ENCODE results near the gene HMGN2.

HMGN2 gene

DNA sequence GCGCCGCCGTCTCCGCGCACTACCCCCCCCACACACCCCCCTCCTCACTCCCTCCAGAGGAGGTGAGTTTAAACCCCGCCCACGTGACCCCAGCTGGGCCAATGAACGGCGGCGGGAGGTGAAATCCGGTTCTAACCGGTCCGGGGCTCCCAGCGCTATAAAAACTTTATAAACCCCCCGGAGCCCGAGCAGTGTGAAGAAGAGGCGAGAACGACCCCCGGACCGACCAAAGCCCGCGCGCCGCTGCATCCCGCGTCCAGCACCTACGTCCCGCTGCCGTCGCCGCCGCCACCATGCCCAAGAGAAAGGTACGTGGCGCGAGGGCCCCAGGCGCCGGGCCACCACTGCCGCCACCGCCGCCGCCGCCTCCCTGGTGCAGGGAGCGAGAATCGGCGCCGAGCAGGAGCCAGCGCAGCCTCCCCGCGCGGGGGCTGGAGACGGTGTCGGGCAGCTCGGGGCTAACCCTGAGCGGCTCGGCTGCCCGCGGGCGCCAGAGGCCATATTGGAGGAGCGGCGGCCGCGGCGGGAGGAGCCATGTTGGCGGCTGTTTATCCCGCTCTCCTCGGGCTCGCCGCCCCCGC is at the start of gene HMGN2:
Gene HMGN2, plus strand, starts transcription at position 121 of the 581 bp plus-strand sequence. Its CDS starts 173 bp downstream, at position 294.
- peak; percentile 91 for DNase-seq

DNA sequence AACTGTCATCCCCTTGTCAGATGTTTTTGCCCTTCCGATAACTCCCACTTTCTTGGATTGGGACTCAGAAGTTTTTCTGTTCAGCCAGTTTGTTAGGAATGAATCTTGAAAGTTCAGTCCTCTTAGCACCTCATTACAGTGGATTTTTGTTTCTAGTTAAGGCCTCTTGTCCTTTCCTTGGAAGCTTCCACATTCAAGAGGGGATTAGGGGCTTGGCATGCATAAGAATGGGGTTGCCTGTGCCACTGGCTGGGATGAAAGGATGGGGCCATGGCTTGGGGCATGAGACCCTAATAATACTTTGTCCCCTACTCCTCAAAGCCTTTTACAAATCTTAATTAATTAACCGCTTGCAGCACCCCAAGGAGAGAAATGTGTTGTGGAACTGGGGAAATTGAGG is 42.5 kb upstream of the HMGN2 start:
- DNase-seq, result no peak

DNA sequence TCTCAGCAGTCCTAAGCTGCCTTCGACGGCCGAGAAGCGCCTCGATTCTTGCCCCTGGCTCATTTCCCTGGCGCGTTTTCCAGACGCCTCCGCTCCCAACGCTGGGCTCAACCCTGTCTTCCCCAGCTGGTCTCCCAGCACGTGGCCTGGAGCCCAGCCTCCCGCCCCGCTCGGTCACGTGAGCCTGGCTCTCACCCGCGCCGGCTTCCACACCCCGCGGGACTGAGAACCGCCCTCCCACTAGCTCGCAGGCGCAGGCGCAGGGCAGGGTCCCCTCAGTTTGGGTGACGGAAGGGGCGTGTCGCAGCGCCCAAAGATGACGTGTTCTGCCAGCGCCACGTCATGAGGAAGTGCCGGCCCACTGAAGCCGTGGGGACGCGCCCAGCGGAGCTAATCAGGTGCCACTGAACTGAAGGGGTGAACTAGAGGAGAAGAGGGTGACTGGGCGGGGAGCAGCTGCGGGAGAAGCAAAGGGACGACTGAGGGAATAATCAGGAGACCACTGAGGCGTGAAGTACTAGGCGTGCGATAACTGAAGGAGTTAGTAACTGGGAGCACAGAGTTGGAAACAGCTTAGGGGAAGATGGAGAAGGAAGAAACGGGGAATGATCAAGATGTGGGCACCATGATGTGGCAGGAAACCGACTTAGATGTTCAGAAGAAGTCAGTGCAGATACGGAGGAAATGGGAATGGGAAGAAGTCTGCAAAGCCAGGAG is 40.1 kb upstream of the HMGN2 start, which contains the start of gene DHDDS:
Gene DHDDS, plus strand, starts transcription at position 343 of the 717 bp plus-strand sequence. CDS start 625 bp downstream, outside the sequence.
- DNase-seq, result peak; percentile 99

DNA sequence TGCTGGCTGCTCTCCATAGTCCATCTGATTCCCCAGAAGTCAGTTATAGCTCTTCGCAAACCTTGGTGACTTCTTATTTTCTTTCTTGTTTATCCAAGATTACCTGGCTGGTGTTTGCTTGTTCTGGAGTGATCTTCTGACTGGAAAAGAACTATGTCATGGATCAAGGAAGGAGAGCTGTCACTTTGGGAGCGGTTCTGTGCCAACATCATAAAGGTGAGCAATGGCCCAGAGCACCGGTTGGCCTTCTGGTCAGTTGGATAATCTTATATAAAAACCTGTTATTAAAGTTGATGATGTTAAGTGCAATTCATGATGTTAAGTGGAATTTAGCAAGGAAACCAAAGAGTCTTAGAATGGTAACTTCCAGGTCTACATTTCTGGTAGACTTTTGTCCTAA is 39.4 kb upstream of the HMGN2 start:
- no peak for DNase-seq

DNA sequence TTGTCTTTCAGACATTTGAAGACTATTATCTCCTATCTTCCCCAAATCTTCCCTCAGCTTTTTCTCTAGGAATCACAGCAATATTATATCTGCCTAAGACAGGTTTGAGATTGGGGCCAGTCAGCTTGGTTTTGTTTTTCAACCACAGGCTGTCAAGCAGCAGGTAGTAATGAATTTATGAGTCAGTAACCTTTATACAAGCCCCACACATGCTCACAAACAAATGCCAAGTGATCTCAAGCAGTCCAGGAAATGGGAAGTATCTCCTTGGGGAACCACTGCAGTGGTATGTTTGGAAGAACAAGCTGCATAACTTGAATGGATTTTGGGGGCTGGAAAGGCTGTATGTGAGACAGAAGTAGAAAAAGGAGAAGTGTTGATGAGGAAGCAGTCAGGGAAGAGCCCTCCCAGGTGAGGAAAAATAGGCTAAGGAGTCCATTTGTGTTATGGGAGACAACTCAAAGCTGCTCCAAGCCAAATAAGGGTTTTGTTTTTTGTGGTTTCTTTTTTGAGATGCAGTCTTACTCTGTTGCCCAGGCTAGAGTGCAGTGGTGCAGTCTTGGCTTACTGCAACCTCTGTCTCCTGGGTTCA is 38.0 kb upstream of the HMGN2 start:
- DNase-seq, result no peak

DNA sequence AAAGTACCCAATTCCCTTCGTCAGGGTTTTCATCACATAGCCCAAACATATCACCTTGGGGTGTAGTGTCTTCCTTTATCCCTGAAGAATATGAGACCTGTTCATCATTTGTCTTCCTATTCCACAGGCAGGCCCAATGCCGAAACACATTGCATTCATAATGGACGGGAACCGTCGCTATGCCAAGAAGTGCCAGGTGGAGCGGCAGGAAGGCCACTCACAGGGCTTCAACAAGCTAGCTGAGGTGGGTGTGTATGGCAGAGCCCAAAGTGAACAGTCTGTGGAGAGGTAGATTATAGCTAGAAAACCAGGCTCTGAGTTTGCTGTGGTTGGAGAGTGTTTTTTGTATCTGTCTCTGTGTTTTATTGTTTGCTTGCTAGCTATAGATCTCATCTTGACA is 34.2 kb upstream of the HMGN2 start:
- no peak for DNase-seq

DNA sequence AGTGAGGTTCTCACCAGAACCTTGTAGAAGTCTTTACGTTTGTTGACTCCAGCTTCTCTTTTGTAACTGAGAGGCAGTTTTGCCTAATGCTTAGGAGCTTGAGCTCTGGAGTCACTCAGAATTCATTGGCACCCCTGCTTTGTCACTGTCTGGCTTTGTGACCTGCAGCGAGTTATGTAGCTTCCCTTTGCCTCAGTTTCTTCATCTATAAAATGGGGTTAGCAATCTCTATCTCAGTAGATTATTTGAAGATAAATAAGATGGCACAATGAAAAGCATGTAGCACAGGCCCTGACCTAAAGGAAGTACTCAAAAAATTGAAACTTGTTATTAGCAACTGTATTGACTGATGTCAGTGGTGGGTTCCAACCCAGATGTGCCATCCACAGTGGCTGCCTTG is 32.0 kb upstream of the HMGN2 start:
- no peak for DNase-seq

DNA sequence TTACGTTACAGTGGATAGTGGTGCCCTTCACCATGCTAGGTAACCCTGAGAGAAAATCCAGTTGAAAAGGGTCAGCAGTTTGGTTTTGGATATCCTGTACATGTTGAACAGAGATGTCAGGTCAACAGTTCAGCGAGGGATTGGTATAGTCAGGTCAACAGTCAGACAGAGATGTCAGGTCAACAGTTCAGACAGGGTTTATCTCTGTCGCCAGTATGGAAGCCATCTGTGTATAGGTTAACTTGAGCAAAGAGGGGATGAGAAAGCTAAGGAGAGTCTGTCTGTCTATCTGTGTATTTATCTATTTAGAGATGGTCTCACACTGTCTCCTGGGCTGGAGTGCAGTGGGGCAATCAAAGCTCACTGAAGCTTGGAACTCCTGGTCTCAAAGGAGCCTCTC is 22.4 kb upstream of the HMGN2 start:
- DNase-seq, result no peak

DNA sequence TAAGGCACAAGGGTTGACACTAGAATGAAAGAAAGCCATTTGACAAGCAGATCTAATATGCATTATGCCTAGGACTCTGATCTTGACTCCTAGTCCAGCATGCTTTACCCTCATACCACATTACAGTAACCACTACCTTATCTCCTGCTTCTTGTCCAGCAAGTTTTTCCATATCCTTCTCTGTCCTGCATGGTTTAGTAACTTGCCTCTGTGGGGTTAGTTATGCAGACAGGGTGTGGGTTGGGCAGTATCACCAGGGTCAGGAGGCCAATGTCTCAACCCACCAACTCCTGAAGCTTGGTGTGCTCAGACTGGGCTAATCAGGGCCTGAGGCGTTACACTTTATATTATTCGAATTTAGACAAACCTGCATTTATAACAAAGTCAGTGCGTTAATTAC is 21.3 kb upstream of the HMGN2 start:
- DNase-seq, result no peak

DNA sequence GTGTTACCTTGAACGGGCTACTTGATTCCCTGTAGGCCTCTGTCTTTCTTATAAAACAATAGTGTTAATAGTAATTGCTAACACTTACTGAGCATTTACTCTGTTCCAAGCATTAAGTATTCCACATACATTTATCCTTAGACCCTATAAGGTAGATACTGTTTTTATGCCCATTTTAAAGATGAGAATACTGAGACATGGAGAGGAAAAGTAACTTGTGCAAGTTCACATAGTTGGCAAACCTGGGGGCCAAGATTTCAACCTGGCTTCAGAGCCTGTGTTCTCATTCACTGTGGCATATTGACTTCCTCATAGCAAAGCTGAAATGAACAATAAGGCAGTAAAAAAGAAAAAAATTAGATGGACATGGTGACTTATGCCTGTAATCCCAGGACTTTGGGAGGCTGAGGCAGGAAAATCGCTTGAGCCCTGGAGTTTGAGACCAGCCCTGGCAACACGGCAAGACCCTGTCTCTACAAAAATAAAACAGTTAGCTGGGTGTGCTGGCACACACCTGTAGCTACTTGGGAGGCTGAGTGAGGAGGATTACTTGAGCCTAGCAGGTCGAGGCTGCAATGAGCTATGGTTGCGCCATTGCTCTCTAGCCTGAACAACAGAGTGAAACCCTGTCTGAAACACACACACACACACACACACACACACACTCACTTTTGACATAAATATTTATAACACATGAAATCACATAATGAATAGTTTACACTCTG is 19.6 kb upstream of the HMGN2 start:
- DNase-seq, result no peak

DNA sequence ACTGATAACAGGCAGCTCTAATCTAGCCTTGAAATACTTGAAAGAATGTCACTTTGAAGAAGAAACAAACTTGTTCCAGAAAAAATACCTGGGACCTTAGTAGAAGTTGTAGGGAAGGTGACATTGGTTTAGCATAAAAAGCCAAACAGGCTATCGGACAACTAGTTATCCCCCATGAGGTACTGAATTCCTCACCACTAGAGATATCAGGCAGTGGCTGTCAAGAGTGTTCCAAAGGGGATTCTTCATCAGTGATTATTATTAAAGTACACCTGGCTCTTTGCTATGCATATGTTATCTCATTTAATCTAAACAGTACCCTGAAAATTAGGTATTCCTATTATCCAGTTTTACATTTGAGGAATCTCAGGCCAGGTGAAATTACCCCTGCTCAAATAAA is 13.1 kb upstream of the HMGN2 start:
- no peak for DNase-seq

DNA sequence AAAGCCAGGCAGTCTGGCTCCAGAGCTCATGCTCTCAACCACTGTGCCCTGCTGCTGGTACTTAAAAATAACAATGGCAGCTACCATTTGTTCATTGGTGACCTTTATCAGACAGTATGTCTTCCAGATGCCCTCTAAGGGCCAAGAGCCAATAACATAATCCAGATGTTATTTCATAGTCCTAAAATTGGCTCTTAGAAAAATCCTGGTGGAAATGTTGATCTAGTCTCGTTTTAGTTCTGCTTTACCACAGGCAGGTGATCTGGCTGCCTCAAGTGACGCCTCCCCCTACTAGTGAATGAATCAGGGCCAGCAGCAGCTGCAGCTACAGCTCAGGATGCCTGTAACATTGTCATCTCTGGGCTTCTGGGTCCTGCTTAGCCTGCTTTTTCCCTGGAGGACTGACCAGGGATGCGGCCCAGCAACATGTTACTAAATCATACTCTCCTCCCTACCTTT is 12.6 kb upstream of the HMGN2 start:
- no peak for DNase-seq

DNA sequence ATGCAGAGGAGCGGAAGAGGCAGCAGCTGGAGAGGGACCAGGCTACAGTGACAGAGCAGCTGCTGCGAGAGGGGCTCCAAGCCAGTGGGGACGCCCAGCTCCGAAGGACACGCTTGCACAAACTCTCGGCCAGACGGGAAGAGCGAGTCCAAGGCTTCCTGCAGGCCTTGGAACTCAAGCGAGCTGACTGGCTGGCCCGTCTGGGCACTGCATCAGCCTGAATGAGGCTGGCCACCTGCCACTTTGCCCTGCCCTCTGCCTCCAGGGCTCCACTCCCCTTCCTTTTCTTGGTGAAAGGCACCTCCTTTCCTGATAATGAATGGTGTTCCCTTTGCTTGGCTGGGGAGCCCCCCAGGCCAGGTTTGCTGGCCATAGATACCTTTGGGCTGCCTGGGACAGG is 3.3 kb upstream of the HMGN2 start:
- DNase-seq, result no peak

DNA sequence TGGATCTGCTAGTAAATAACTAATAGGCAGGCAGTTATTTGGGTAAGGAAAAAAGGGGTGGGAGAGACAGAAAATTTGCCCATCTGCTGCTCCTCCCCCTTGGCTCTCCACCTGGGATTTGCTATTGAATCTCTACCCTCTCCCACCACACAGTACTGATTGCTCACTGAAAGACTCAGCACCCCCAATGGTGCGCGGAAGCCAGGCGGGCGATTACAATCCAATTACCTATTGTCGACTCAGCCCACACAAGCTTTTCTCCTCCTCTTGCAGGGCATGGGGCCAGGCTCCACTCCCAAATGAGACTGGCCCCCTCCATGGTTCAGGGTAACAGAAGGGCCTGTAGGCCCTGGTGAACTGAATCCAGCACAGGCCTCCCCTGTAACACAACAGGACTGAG is 2.7 kb upstream of the HMGN2 start:
- no peak for DNase-seq

DNA sequence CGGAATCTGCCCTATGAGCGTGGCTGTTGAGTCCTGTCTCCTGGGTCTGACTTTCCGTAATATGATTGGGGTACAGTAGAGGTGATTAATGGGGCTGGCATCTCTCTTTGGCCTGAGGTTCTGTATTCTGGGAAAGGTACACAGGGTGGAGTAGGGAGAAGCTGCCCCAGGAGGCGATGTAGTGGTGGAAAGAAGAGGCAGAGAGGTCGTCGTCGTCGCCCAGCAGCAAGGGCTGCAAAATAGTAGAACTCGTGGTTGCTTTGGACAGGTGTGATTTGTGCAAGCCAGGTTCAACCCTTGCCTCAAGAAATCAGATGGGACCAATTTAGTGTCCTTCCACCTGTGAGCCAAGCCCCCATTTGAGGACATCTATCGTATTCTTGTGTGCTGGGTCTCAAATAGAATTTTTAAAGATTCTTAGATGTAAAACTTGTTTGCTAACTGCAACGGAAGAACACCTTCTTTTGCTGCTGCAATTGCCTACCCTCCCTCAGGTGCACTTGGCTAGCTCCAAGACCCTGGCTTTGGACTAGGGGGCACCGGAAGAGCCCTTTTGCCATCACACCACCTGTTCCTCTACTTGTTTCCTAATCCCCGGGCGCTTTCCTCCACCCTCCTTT is 1.3 kb upstream of the HMGN2 start:
- no peak for DNase-seq

DNA sequence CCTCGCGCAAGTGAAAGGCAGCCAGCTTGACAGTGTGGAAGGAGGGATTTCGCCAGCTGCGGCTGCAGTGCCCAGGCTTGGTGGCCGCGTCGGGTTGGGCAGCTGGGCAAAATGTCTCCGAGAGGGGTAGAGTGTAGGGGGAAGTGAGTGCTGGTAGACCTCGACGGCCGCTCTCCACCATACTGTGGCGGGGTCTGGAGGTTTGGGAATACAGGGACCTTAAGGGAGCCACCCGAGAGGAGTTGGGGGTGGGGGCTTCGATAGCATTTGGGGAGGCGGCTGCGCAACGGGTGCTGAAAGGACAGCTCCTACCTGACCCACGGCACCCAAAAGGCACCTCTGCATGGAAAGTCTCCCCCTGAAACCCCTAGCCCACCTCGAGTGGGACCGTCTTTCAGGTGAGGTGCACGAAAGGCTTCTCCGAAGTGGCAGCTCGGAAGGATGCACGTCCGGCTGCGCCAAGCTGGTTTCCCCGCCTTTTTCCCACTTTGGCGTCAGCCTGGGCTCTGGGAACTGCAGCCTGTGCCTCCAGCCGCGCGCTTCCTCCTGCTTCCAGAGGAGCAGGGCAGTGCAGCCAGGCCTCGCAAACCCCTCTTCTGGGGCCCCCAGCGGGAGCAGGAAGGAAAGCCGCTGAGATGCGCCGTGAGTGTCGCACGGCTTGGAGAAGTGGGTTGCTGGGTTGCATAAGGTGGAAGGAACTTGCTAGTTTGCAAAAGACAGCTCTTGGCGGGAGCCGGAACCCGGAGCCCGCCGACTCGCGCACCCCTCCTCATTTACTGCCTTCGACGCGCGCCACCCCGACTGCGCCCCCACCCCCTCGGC is 531 bp upstream of the HMGN2 start:
- peak; percentile 44 for DNase-seq

DNA sequence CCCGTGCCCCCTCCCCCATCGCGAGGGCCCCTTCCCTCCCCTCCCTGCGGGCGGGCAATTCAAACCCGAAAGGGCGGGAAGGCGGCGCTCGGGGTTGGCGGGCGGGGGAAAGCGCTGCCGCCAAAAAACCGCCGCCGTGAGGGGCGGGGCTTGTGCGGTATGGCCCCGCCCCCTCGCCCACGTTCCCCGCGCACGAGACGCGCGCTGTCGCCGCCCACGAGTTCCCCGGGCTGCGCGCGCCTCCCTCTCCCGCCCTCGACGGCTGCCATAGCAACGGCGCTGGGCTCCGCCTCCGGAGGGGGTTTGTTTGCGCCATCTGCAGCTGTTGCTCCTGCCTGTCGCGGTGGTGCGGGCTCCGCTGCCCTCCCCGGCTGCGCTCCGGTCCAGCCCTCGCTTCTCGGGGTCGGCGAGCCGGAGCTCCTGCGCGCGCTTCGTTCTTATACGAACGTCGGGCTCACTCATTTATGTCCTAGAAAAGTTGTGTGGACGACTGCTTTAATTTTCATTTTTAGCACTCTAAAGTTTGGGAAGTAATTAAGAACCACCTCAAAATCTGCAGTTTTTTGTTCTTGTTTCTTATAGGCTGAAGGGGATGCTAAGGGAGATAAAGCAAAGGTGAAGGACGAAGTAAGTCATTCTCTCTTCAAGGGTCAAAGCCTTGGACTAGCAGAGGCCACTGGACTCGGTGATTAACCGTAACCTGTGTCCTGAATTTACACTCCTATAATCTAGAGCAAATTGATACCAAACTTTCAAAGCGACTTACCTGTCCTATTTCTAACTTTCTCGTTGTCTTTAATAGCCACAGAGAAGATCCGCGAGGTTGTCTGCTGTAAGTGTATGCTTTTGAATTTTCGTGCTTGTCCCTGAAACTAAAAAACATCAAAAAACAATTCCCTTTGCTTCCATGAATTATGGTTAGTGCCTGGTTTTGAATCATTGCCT is 933 bp downstream of the HMGN2 start:
- peak; percentile 96 for DNase-seq

DNA sequence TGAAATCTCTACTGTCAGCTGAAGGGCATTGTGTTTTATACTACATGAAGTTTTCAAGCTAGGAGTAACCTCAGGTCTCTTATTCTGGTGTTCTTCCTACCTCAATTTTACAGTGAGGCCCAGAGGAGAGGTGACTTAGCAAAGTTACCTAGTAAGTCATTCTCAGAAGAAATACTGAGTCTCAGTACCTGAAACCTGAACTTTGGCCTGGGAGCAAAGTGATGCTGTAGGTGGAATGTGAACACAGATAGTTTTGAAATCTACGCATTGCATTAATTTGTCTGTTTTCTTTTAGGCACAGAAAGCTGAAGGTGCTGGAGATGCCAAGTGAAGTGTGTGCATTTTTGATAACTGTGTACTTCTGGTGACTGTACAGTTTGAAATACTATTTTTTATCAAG is 2.6 kb downstream of the HMGN2 start:
- DNase-seq, result no peak

DNA sequence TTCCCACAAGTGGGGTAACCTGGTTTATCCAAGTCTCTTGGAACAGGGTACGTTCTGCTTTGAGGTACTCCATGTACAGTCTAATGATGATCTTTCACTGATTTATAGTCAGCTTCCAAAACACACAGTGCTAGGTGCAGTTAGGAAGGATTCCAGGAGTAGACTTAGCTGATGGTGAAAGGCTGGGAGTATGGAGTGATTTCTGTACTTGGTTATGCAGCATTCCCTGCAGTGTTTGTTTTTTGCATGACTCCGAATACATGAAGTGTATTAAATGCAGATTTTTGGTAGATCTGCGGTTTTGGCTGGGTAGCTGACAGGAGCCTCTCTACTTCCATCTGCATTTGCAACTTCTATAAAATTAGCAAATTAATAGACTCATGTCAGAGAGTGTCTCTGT is 3.7 kb downstream of the HMGN2 start:
- no peak for DNase-seq

DNA sequence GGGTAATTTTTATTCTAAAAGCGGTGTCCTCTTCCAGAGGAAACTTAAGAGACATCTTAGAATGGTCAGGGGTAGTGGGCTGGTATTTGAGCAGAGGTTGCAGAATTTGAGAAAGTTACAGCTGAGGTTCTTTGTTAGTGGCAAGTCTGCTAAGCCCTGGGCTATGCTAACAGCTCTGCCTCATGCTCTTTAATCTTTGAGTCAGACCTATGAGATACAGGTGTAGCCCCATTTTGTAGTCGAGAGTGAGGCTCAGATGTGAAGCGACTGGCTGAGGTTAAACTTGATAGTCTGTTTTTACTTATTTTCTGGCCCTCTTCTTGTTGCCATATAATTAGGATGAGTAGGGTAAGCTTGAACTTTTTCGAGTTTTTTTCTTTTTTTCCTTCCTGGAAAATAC is 4.7 kb downstream of the HMGN2 start:
- no peak for DNase-seq

Data from stimulated activated CD4-positive, alpha-beta T cell treated with anti-CD3 and anti-CD28 coated beads, Interleukin-1b, Interleukin-23, amount 100 ng/mL, for 48 hours (primary cell).